ENCODE results near the gene GOLGB1.
"Not testable (repeated sequence)": the region's sequence is repeated elsewhere in the genome, so short reads cannot be mapped to it uniquely, and the experiment has no call there.

Gene GOLGB1, protein sequence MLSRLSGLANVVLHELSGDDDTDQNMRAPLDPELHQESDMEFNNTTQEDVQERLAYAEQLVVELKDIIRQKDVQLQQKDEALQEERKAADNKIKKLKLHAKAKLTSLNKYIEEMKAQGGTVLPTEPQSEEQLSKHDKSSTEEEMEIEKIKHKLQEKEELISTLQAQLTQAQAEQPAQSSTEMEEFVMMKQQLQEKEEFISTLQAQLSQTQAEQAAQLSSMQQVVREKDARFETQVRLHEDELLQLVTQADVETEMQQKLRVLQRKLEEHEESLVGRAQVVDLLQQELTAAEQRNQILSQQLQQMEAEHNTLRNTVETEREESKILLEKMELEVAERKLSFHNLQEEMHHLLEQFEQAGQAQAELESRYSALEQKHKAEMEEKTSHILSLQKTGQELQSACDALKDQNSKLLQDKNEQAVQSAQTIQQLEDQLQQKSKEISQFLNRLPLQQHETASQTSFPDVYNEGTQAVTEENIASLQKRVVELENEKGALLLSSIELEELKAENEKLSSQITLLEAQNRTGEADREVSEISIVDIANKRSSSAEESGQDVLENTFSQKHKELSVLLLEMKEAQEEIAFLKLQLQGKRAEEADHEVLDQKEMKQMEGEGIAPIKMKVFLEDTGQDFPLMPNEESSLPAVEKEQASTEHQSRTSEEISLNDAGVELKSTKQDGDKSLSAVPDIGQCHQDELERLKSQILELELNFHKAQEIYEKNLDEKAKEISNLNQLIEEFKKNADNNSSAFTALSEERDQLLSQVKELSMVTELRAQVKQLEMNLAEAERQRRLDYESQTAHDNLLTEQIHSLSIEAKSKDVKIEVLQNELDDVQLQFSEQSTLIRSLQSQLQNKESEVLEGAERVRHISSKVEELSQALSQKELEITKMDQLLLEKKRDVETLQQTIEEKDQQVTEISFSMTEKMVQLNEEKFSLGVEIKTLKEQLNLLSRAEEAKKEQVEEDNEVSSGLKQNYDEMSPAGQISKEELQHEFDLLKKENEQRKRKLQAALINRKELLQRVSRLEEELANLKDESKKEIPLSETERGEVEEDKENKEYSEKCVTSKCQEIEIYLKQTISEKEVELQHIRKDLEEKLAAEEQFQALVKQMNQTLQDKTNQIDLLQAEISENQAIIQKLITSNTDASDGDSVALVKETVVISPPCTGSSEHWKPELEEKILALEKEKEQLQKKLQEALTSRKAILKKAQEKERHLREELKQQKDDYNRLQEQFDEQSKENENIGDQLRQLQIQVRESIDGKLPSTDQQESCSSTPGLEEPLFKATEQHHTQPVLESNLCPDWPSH (N-terminal part only)

DNA sequence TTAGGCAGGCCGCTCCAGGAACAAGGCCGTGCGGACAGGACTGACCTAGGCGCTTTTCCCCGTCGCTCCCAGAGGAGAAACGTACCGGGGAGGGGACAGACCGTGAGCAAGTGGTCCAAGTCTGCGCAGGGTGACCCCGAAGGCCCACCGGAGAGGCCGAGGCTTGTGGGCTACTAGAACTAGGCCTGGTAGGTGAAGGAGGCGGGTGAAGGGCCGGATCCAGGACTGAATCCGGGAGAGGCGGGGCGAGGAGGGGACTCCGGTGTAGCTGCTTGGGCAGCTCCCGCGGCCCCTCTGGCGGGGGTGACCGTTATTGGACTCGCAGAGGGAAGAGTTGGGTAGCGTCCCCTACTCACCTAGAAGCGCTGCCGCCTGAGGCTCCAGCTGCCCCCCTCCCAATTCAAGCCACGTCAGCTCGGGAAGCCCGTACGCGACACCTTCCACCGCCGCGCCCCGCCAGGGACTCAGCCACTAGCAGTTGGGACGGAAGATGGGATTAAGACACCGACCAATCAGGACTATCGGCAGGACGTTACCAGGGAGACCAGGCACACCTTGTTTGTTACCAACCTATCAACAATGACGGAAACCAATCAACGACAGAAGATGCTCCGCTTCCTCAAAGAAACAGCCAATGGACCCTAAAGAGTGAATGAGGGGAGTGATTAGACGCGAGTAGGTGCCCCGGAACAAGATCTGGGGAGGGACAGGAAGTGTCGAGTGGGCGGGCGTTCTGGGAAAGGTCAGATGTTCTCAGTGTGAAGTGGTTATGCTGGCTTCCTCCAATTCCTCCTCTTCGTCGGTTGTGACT, at the start of gene GOLGB1:
TSS of gene GOLGB1 (minus strand) at position 466 of the 811 bp plus-strand sequence. CDS start 18,770 bp downstream, outside the sequence.
- peak; percentile 99 for DNase-seq

DNA sequence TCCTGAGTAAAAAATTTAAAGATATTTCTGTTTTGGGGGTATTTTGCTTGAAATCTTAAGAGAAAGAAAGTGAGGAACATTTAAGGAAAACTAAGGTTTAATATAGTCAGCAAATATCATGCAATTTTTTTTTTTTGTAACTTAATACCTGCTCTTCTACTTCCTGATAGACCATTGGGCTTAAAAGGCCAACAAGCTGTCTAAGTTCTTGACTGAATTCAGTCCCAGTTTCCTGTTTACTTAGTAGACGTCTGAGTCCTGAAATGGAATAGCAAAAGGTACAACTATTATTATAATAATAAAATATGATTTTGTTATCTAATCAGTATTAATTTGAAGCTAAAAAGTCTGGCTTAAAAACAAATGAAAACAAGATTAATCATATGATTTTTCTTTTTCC, 47.4 kb upstream of the GOLGB1 start:
- DNase-seq = no peak

DNA sequence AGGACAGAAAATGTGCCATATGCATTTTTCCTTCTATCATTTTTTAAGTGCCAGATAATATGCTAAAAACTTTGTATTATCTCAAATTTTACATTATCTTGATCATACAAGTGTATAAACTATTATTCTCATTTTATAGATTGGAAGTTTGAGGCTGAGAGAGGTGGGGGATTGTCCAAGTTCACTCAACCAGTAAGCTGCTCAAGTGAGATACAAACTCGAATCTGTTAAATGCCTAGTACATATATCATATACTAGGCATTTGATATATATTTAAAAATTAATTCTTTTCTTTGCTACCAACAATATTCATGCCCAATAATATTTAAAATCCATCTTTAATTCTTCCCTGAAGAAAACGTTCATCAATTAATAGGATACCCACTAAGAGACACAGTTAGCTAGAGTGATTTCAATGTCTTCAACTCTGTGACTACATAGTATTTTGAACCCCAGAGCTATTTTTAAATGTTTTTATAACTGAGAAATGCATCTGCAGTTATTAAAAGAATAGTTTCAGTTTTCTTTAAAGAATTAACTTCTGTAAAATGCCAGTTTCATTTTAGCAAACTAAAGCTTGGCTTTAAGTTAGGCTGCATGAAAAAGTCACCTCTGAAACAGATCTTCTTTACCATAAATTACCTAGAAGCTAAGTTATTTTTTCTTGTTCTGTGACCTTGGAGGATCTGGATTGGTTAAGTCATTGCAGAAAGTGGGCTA, 44.9 kb upstream of the GOLGB1 start:
- DNase-seq = no peak

DNA sequence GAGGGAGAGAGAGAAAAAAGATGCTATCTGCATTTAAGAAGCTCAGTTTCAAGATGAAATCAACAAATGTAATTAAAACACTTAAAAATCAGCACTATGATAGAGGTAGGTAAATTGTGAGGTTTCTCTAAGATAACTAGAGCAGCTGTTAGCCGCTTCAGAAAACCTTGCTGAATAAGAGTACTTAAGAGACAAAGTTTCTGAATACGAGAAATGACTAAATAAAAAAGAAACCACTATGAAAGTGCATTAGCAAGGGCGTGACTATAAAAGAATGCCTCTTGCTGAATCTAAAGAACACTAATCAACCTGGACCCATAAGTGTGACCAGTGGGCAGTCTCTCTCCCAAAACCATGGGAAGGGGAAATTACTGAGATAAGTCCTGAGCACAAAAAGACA, 43.5 kb upstream of the GOLGB1 start:
- DNase-seq = no peak

DNA sequence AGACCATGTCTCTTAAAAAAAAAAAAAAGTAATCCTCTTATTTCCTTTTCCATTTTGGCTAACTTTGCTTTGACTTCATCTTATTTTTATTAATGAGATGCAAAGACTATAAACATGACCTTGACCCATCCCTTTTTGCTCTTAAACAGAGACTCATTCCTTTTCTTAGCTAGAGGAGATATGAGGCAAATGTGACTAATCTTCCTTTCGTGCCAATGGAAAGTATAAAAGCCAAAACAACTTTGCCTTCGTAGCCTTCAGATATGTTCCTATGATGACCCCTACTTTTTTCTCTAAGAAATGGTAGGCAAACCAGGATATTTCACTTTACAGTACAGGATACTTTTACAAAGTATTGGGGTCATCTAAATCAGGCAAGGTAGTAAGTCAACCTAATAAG, 36.9 kb upstream of the GOLGB1 start:
- DNase-seq = no peak

DNA sequence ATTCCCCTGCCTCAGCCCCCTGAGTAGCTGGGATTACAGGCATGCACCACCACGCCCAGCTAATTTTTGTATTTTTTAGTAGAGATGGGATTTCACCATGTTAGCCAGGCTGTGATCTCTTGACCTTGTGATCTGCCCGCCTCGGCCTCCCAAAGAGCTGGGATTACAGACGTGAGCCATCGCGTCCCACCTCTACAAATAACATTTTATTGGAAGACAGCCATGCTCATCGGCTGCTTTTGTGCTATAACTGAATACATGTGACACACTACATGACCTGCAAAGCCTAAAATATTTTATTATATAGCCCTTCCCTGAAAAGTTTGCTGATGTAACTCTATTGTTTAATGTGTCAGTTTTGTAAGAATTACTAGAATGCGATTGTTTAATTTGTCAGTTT, 33.2 kb upstream of the GOLGB1 start:
- DNase-seq = not testable (repeated sequence)

DNA sequence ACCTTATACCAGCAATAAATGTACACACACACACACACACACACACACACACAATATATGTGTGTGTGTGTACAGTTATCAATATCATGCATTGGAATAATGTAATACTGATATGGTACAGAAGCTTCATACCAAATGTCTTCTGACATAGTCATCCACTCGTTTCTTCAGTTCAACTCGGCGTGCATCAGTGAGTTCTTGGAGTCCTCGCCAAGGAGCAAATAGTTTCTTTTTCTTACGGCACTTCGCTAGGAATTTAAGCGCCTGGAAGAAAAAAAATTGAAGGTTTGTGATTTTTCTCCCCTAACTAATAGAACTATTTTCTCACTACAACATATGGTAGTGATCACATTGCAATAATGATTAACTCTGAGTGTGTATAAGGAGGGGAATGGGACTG, 32.1 kb upstream of the GOLGB1 start:
- DNase-seq = no peak

DNA sequence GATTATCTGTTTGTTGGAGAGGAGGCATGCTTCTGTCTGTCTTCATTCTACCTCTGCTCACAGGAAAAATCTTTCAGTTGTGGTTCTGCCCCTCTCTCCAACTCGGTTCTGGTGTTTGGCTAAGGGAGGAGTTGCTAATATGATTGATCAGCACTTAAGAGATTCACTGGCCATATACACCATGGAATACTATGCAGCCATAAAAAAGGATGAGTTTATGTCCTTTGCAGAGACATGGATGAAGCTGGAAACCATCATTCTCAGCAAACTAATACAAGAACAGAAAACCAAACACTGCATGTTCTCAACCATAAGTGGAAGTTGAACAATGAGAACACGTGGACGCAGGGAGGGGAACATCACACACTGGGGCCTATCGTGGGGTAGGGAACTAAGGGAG, 25.6 kb upstream of the GOLGB1 start:
- DNase-seq = not testable (repeated sequence)

DNA sequence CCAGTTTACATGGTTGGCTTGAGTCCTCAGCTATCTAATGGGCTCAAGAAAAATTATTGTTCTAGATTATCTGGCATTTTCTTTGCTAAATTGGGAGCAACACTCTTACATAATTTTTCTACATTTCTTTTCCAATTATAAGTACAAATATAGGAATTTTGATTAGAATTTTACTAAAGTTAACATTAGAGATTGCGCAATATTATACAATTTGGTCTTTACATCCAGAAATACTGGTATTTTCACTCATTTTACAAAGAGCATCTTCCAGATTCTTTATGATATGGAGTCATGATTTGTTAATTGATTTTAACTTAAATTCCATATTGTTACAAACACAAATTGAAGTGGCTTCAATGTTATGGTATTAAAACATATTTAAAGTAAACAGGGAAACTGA, 19.7 kb upstream of the GOLGB1 start:
- no peak for DNase-seq

DNA sequence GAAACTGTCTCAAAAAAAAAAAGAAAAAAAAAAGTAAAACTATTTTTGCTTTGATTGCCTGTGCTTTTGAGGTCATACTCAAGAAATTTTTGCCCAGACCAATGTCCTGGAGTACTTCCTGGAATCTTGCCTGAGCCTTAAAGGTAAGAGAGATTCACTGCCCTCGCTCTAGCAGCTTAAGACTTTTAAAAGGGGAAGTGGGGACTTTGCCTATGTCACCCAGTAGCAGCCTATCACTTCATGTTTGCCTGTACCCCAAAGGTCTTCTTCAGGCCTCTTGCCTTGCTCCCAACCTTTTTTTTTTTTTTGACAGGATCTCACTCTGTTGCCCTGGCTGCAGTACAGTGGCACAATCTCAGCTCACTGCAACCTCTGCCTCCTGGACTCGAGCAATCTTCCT, 18.9 kb upstream of the GOLGB1 start:
- DNase-seq = no peak

DNA sequence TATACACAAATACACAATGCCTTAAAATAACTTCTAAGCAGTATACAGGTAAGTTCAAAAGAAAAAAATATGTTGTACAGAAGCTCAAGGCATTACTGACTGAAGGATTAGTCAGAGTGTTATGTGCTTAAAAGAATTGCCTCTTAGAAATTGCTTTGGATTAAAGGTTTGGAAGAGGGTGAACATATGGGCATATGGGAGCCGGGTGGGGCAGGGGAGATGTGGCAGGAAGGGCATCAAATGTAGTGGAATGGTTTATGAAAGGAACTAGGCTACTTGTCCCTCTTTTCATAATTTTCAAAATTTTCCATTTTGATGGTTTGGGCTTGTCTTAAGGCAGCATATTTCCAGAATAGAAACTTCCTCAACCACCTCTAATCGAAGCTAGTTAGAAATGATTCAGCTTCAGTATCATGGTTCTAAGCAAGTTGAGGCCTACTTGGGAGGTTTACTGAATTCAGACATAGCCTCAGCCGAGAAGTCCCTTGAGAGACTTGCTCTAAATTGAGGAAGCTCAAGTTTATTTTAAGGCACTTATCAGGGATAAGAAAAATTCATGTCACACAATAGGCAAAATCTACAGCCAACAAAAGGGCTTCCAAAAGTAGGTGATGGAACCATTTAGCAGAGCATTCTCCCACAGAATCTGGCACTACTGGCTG, 10.1 kb upstream of the GOLGB1 start:
- DNase-seq = no peak

DNA sequence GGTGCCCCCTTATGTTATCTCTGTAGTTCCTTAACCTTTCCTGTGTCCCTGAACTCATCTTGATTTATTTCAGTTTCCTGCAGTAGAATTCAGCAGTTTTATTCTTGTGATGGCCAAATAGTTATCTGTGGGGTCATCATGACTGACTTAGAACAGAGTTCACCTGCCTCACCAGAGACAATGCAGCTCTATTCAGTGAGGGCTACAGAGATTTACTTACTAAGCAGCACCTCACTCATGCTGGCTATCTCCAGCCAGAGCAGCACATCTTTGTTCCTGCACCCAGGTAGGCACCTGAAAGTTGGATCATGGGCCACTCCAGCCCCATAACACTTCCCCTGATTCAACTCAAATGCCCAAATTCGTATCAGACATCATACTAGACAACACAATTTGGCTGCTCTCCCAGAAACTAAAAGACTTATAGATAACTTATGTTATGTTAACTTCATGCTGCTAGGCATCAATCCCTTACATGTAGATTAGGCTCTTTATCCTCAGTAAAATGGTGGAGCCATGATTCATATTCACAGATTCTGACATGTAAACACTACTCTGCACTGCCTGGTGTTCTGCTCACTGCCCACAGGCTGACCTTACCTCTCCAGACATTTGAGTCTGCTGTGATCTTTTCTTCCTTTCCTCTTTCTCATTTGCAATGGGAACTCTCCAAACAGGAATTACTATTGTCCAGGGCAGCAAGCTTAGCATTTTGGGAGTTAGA, 9.3 kb upstream of the GOLGB1 start:
- DNase-seq = no peak

DNA sequence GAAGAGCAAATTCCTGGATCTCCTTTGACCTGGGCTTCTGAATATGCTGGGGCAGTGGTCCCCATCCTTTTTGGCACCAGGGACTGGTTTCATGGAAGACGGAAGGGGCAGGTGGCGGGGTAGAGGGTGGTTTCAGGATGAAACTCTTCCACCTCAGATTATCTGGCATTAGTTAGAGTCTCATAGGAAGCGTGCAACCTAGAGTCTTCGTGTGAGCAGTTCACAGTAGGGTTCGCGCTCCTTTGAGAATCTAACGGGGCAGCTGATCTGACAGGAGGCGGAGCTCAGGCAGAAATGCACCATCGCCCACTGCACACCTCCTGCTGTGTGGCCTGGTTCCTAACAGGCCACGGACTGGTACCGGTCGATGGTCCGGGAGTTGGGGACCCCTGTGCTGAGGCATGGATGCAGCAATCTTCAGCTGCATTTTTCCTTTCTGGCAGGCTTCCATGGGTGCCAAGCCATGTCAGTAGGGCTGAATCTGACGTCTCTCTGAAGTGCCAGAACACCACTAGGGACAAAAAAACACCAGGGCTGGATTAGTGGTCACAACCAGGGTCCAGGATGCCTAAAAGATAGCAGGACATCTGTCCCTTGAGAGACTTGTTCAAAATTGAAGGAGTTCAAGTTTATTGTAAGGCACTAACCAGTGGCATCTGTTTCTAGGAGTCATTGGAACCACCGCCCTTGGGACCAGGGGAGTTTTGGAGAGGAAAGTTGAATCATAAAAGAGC, 8.4 kb upstream of the GOLGB1 start:
- no peak for DNase-seq

DNA sequence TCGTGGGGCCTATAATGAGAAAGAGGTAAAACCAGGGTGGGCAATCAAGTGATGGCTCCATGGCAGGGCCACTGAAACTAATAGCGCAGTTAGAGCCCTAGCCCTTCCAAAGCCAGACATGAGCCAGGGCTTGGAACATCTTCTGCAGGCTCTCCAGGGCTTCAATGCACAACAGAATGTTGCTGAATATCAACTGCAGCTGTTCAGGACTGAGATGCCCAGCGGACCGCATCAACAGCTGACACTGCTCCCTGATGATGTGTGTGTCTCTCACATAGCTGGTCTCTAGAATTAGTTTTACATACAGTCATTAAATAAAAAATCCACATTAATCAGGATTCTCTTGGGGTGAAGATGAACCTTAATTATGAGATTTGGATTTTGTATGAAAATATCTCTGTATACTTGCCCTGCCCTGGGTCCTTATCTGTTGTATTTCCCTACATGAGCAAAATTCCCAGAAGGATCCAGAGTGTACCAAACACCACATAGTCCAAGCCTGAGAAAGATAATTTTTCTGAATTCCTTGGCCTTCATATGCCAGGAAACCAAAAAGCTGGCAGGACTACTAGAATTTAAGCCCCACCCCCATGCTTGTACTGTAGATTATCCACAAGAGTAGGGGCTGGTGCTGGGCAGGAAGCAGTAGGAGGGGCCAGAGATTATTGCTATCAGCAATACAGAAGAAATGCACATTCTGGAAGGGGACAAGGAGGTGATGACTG, 7.7 kb upstream of the GOLGB1 start:
- DNase-seq = no peak

DNA sequence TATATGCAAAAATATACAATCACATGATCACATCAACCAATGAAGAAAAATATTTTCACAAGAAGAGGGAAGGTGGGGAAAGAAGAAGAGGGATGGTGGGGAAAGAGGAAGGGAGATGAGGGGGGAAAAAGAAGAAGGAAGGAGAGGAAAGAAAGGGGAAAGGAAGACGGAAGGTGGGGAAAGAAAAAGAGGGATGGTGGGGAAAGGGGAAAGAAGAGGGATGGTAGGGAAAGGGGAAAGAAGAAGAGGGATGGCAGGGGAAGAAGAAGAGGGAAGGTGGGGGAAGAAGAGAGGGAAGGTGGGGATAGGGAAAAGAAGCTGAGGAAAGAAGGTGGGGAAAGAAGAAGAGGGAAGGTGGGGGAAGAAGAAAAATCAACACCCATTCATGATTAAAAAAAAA, 3.2 kb upstream of the GOLGB1 start:
- no peak for DNase-seq

DNA sequence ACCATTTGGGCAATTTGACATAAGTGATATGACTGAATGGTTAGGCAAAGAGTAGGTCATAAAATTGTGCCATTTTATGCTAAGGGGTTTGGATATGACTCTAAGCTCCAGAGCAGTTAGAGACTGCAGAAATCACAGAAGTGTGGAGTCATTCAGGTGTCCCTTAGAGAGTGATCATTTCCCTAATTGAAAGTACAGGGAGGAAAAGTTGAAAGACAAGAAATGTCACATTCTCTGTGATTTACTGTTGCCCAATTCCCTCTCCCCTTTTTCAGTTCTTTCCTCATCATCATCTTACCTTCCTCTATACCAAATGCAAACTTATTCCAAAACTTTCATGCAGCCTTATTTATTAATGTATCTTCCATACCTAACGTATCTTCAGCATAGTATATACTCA, 2.7 kb upstream of the GOLGB1 start:
- DNase-seq = no peak

DNA sequence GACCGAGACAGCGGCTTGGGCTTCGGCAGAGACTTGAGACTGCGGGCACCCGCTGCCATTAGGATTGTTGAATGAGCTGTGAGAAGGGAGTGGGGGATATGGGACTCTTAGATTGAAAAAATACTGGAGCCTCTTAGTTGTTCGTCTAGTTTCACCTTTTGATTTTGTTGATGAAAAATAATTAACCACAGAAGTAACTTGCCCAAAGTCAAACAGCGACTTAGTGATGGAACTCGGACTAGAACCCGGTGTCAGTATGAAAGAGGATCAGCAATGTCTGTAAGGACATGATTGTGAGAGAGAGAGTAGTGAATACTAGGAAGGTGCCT, 510 bp upstream of the GOLGB1 start:
- no peak for DNase-seq

DNA sequence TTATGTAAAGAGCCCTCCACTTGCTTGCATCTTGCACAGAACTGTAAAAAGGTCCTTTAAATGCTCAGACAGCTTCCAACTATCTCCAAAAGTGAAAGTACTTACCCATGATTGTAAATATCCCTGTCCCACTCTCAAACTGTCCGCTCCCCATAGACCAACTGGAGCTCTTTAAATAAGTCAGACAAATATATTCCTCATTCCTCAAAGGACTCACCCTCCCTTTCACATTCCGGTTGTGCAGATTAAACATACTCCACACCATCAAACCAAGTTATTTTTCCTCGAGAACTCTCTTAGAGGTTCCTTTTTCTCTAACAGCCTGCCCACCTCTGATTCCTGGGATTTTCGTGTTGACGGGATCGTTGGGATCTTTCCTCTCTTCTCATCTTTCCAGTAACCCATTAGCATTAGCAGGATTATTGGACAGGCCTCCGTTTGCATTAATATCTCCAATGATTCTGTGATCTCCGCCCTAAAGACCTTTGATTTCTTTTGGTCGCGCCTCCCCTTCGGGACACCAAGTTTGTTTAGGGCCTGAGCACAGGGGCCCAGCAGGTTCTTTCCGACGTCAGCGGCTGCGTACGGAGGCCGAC, 763 bp downstream of the GOLGB1 start:
- no peak for DNase-seq

DNA sequence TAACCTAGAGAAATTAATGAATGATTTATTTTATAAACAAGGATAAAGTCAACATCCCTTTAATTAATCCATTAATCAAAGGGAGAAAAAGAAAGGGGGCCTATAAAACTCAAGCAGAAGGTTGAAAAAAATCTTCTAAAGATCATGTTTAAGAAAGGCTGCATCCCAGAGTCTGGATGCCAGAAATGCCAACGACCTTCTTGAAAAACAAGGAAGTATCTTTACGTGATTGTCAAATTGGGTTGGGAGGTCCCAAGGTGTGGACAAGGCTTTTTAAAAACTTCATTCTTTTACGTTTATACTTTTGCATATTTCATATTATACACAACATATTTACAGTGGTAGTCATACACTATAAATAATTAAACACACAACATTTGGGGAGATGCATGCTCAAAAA, 1.6 kb downstream of the GOLGB1 start:
- no peak for DNase-seq

Data from NCI-H526 treated with DMSO at 0.1 percent for 48 hours (cell line).